DOHH2 (cell line): Measurements from ENCODE around the gene EPHA3.
A peak's percentile ranks its signal among the peaks of the same experiment; 100 is the strongest.

Source experiments
- H3F3A ChIP-seq: fragments of 200-600 bp; sonication (generic), shearing (Covaris generic); 2 replicates; pipeline ENCODE4 v1.6.0; 2016; ENCODE audit warnings: antibody characterized with exemption, mild to moderate bottlenecking; ENCODE audit not compliant: control insufficient read depth, insufficient read depth
- H3K27ac ChIP-seq: fragments of 200-600 bp; sonication (generic); 2 replicates; pipeline ENCODE4 v1.5.1; 2014; ENCODE audit warnings: low read depth, mild to moderate bottlenecking, low read length, moderate library complexity
- H3K27me3 ChIP-seq: fragments of 200-600 bp; sonication (generic); 2 replicates; pipeline ENCODE4 v1.6.1; 2014; ENCODE audit warnings: mild to moderate bottlenecking, low read length, mixed read lengths; ENCODE audit not compliant: control insufficient read depth
- H3K36me3 ChIP-seq: fragments of 200-600 bp; sonication (generic); 2 replicates; pipeline ENCODE4 v1.6.1; 2014; ENCODE audit warnings: mild to moderate bottlenecking, low read length, moderate library complexity, mixed read lengths; ENCODE audit not compliant: control insufficient read depth
- H3K4me1 ChIP-seq: fragments of 200-600 bp; sonication (generic); 2 replicates; pipeline ENCODE4 v1.6.1; 2014; ENCODE audit warnings: mild to moderate bottlenecking, low read length, mixed read lengths; ENCODE audit not compliant: control insufficient read depth
- H3K4me2 ChIP-seq: fragments of 200-600 bp; sonication (generic); 2 replicates; pipeline ENCODE4 v1.6.0; 2014; ENCODE audit warnings: mild to moderate bottlenecking, low read length, moderate library complexity
- H3K4me3 ChIP-seq: fragments of 200-600 bp; sonication (generic); 2 replicates; pipeline ENCODE4 v1.5.1; 2014; ENCODE audit warnings: mild to moderate bottlenecking, low read length, mixed read lengths
- H3K79me2 ChIP-seq: fragments of 200-600 bp; sonication (generic); 2 replicates; pipeline ENCODE4 v1.6.1; 2014; ENCODE audit warnings: mild to moderate bottlenecking, low read length, mixed read lengths; ENCODE audit not compliant: control insufficient read depth
- H3K9me2 ChIP-seq: fragments of 200-600 bp; sonication (generic); replicated peaks from 2 replicates; pipeline ENCODE4 v1.6.1; 2014; ENCODE audit warnings: mild to moderate bottlenecking, low read length, mixed read lengths; ENCODE audit not compliant: control insufficient read depth
- H3K9me3 ChIP-seq: fragments of 200-600 bp; sonication (generic); 2 replicates; pipeline ENCODE4 v1.6.1; 2014; ENCODE audit warnings: antibody characterized with exemption, low read length, mixed read lengths; ENCODE audit not compliant: control insufficient read depth, insufficient read depth
- H4K20me1 ChIP-seq: fragments of 200-600 bp; sonication (generic); 2 replicates; pipeline ENCODE4 v1.6.0; 2014; ENCODE audit warnings: low read depth, mild to moderate bottlenecking, antibody characterized with exemption, low read length, moderate library complexity; ENCODE audit not compliant: control insufficient read depth, insufficient read depth
- EZH2phosphoT487 ChIP-seq: fragments of 200-600 bp; sonication (generic); IDR thresholded peaks from 2 replicates; pipeline ENCODE4 v1.6.1; 2017; ENCODE audit warnings: borderline replicate concordance, mild to moderate bottlenecking, antibody characterized with exemption, low read length, moderate library complexity, mixed read lengths
- TF ChIP-seq, protein P1 (sequence below): fragments of 200-600 bp; sonication (generic); IDR thresholded peaks from one replicate; pipeline ENCODE4 v1.5.1; 2014; ENCODE audit warnings: antibody characterized with exemption, mild to moderate bottlenecking, low read depth, low read length; ENCODE audit not compliant: poor library complexity, severe bottlenecking

The EPHA3 gene

DNA sequence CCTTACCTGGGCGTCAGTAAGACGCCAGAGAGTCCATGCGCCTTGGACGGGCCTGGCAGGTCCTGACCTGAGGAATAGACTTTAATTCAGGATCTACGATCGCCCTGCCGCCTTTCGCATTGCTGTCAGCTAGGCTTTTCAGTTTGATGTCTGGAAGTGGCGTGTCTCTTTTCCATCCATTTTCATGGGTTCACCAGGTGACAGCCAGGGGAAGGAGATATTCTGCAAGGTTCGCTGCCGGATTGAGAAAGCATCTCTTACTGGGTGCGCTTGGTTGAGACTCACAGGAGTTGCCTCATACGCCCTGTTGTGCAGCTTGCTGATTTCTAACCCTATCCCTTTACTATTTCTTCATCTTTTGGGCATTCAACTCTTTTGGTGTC is 7.4 kb downstream of the EPHA3 start:
- TF ChIP-seq, protein P1, sequence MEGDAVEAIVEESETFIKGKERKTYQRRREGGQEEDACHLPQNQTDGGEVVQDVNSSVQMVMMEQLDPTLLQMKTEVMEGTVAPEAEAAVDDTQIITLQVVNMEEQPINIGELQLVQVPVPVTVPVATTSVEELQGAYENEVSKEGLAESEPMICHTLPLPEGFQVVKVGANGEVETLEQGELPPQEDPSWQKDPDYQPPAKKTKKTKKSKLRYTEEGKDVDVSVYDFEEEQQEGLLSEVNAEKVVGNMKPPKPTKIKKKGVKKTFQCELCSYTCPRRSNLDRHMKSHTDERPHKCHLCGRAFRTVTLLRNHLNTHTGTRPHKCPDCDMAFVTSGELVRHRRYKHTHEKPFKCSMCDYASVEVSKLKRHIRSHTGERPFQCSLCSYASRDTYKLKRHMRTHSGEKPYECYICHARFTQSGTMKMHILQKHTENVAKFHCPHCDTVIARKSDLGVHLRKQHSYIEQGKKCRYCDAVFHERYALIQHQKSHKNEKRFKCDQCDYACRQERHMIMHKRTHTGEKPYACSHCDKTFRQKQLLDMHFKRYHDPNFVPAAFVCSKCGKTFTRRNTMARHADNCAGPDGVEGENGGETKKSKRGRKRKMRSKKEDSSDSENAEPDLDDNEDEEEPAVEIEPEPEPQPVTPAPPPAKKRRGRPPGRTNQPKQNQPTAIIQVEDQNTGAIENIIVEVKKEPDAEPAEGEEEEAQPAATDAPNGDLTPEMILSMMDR = peak; percentile 25
- TF ChIP-seq EZH2phosphoT487 = no peak
- Histone ChIP-seq H3K79me2 (no peaks in the 10 kb centered on the region), H3K27ac (no peak overlapping the region), H3K9me3 (no peaks in the 10 kb centered on the region), H3K9me2 (no peaks in the 10 kb centered on the region; the same call in 1 of the 2 replicates), H3K27me3 (peaks cover 6% of the 10 kb centered on the region), H3K36me3 (no peaks in the 10 kb centered on the region), H4K20me1 (no peaks in the 10 kb centered on the region), H3K4me1 (peaks cover 8% of the 10 kb centered on the region), H3K4me3 (peak overlapping the region; percentile 68), H3K4me2 (peak overlapping the region; percentile 65), H3F3A (no peaks in the 10 kb centered on the region)

DNA sequence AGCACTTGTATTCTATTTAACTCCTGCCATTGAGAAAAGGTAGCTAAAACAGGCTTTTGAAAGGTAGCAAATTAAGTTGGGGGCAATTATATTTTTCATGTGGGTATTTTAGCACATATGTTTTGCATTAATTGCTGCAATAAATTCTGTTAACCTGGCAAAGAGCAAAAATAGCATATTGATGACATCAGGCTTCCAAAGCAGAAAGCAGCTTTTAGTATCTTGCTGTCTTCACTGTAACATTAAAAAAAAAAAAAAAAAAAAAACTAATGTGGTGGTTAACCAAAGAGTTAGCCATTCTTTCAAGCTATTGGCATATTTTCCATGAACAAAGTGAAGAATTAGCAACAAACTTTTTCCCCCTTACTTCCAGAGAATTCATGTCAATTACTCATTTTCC is 9.1 kb downstream of the EPHA3 start:
- Histone ChIP-seq H3K9me2 (no peaks in the 10 kb centered on the region; the same call in 1 of the 2 replicates), H4K20me1 (no peaks in the 10 kb centered on the region), H3F3A (no peaks in the 10 kb centered on the region), H3K4me1 (peaks cover 8% of the 10 kb centered on the region), H3K36me3 (no peaks in the 10 kb centered on the region), H3K4me2 (no peak overlapping the region), H3K27ac (no peak overlapping the region), H3K4me3 (no peak overlapping the region), H3K9me3 (no peaks in the 10 kb centered on the region), H3K27me3 (peaks cover 6% of the 10 kb centered on the region), H3K79me2 (no peaks in the 10 kb centered on the region)
- no peak for TF ChIP-seq EZH2phosphoT487
- TF ChIP-seq, protein P1 = no peak

DNA sequence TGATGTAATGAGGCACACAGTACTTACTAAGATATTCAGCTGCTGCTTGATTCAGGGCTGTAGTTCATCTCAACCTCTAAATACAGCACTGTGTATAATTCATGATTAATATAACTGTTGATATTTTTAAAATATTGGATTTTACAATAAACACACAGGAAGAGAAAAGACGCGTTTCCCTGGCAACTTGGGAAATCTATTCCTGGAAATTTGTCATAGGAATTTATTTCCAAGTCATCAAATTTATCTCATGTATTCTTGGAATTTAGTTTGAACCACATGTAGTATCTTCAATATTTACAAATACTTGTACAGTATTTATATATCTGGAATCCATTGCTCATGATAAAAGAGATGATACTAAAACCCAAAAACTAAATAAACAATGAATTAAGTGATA is 30.6 kb downstream of the EPHA3 start:
- Histone ChIP-seq H3K4me2 (no peak overlapping the region), H3K27me3 (no peaks in the 10 kb centered on the region), H3K36me3 (no peaks in the 10 kb centered on the region), H3K79me2 (no peaks in the 10 kb centered on the region), H4K20me1 (no peaks in the 10 kb centered on the region), H3F3A (no peaks in the 10 kb centered on the region), H3K9me2 (no peaks in the 10 kb centered on the region), H3K27ac (no peak overlapping the region), H3K4me3 (no peak overlapping the region), H3K9me3 (no peaks in the 10 kb centered on the region; the same call in 1 of the 2 replicates), H3K4me1 (no peaks in the 10 kb centered on the region)
- TF ChIP-seq, protein P1 = no peak
- no peak for TF ChIP-seq EZH2phosphoT487
